Progenitor cell of endocrine pancreas (in vitro differentiated cells): ENCODE measurements around the gene CCDC117. TPM values are rescaled to one million over a fixed set of nuclear protein-coding genes. Genes with fewer than 3 reads are reported as not detected.
A peak's percentile ranks its signal among the peaks of the same experiment; 100 is the strongest.
"Not testable (repeated sequence)": the region's sequence is repeated elsewhere in the genome, so short reads cannot be mapped to it uniquely, and the experiment has no call there.

Source experiments
- DNase-seq: peaks from one replicate; pipeline ENCODE4 v3.0.0; 2021; ENCODE audit warnings: low spot score; ENCODE audit not compliant: unreplicated experiment
- H3K27ac Mint-ChIP-seq: 2 replicates; pipeline ENCODE4 v1.8.0; 2021; ENCODE audit warnings: mild to moderate bottlenecking, moderate library complexity, mixed read lengths
- H3K27me3 Mint-ChIP-seq: 2 replicates; pipeline ENCODE4 v1.8.0; 2021; ENCODE audit warnings: mixed read lengths
- H3K36me3 Mint-ChIP-seq: 2 replicates; pipeline ENCODE4 v1.8.0; 2022; ENCODE audit warnings: mixed read lengths; ENCODE audit not compliant: insufficient read depth
- H3K4me1 Mint-ChIP-seq: 2 replicates; pipeline ENCODE4 v1.8.0; 2021; ENCODE audit warnings: low read depth, mixed read lengths
- H3K4me3 Mint-ChIP-seq: 2 replicates; pipeline ENCODE4 v1.8.0; 2021; ENCODE audit warnings: low read depth, mild to moderate bottlenecking, moderate library complexity, mixed read lengths
- H3K9me3 Mint-ChIP-seq: 2 replicates; pipeline ENCODE4 v1.8.0; 2021; ENCODE audit warnings: low read depth, mixed read lengths
- CTCF ChIP-seq: fragments of 200-600 bp; sonication (generic); IDR thresholded peaks from one replicate; pipeline ENCODE4 v1.5.0; 2021; ENCODE audit warnings: antibody characterized with exemption, mild to moderate bottlenecking; ENCODE audit not compliant: unreplicated experiment
- total RNA-seq: library from RNA; stranded (reverse); gene quantifications from 2 replicates; pipeline ENCODE4 v1.2.1, GENCODE V29; 2021

CCDC117 gene
- total RNA-seq, 1 donor from 2014 or later: 39.9 TPM

GRCh38 chr22:28817919-28818859 lies 45.7 kb downstream of the CCDC117 start:
- Mint-ChIP-seq H3K27ac (peak overlapping the region; percentile 99), H3K9me3 (no peaks in the 10 kb centered on the region), H3K4me3 (no peak overlapping the region), H3K4me1 (peaks cover 70% of the 10 kb centered on the region), H3K27me3 (no peaks in the 10 kb centered on the region), H3K36me3 (no peaks in the 10 kb centered on the region)
- no peak for TF ChIP-seq CTCF
- no peak for DNase-seq

DNA sequence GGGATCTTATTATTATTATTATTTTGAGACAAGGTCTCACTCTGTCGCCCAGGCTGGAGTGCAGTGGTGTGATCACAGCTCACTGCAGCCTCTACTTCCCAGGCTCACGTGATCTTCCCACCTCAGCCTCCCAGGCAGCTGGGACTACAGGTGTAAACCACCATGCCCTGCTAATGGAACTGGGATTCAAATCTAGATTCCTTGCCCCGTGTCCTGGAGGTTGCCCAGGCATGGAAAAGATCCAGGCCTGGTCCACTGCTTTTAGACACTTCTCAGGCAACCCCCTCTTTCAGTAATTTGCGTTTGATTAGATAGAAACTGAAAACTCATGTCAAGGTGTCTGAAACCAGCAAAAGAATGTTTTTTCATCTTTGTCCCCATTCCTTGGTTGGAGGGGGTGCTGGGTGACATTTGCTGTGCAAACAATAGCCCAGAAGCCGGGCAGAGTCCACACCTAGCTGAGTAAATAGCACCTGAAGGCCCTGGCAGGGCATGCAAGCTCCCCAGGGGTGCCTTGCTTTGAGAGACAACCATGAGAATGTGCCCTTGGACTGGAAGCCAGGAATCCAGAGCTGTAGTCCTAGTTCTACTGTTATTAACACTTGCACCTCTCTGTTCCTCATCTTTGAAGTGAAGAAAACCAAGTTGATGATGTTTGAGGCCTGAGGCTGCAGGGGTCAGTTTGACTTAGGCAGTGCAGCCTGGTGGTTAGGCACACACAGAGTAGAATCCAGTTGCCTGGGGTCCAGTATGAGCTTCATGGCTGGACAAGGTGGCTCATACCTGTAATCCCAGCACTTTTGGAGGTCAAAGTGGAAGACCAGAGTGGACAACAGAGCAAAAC lies 47.0 kb downstream of the CCDC117 start:
- Mint-ChIP-seq H3K9me3 (no peaks in the 10 kb centered on the region), H3K27ac (peak overlapping the region; percentile 99), H3K36me3 (no peaks in the 10 kb centered on the region), H3K27me3 (no peaks in the 10 kb centered on the region), H3K4me3 (peak overlapping the region; percentile 14), H3K4me1 (peaks cover 65% of the 10 kb centered on the region)
- TF ChIP-seq CTCF: no peak
- no peak for DNase-seq

GRCh38 chr22:28820885-28821284 lies 48.4 kb downstream of the CCDC117 start:
- H3K27ac Mint-ChIP-seq: peak overlapping the region; percentile 76
- H3K4me1 Mint-ChIP-seq: peaks cover 55% of the 10 kb centered on the region
- no peak overlapping the region for H3K4me3 Mint-ChIP-seq
- H3K36me3 Mint-ChIP-seq: no peaks in the 10 kb centered on the region
- DNase-seq: no peak
- TF ChIP-seq CTCF: no peak
- no peaks in the 10 kb centered on the region for H3K9me3 Mint-ChIP-seq
- no peaks in the 10 kb centered on the region for H3K27me3 Mint-ChIP-seq

- no peak for DNase-seq
- Mint-ChIP-seq H3K27ac (peak overlapping the region; percentile 45), H3K4me1 (peaks cover 55% of the 10 kb centered on the region), H3K9me3 (no peaks in the 10 kb centered on the region), H3K36me3 (no peaks in the 10 kb centered on the region), H3K27me3 (no peaks in the 10 kb centered on the region), H3K4me3 (no peak overlapping the region)
- no peak for TF ChIP-seq CTCF
These were observed 49.0 kb downstream of the CCDC117 start for GRCh38 chr22:28821452-28821851.

DNA sequence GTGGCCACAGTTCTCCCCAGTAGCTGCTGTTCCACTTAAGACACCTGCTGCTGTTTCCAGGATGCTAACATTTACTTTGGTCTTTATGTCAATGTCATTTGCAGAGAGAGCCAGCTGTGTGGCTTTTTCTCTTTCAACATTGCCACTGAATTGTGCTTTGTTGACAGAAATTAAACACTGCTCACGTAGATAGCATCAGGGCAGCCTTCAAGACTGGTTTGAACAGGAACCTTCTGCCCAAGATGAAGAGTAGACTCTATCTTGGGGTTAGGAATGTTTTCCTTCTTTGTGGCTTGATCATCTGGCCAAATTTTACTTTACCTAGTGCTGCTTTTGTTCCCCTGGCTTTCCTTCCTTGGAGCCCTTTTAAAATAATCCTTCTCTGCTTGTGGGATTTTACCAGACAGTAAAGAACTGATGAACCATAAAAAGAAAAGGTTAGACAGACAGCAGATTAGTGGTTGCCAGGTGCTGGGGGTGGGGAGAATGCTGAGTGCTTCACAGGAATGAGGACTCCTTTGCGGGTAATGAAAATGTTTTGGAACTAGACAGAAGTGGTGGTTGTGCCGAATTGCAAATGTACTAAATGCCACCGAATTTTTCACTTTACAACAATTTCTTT lies 50.5 kb downstream of the CCDC117 start:
- DNase-seq: no peak
- peak overlapping the region; percentile 90 for H3K27ac Mint-ChIP-seq
- H3K36me3 Mint-ChIP-seq: no peaks in the 10 kb centered on the region
- H3K27me3 Mint-ChIP-seq: no peaks in the 10 kb centered on the region
- H3K4me1 Mint-ChIP-seq: peaks cover 49% of the 10 kb centered on the region
- H3K4me3 Mint-ChIP-seq: peak overlapping the region; percentile 3
- no peak for TF ChIP-seq CTCF
- H3K9me3 Mint-ChIP-seq: no peaks in the 10 kb centered on the region

GRCh38 chr22:28824455-28824854 lies 52.0 kb downstream of the CCDC117 start:
- not testable (repeated sequence) for H3K4me3 Mint-ChIP-seq, H3K9me3 Mint-ChIP-seq, DNase-seq, H3K27me3 Mint-ChIP-seq, H3K36me3 Mint-ChIP-seq
- H3K27ac Mint-ChIP-seq: peak overlapping the region; percentile 67
- peaks cover 35% of the 10 kb centered on the region for H3K4me1 Mint-ChIP-seq

DNA sequence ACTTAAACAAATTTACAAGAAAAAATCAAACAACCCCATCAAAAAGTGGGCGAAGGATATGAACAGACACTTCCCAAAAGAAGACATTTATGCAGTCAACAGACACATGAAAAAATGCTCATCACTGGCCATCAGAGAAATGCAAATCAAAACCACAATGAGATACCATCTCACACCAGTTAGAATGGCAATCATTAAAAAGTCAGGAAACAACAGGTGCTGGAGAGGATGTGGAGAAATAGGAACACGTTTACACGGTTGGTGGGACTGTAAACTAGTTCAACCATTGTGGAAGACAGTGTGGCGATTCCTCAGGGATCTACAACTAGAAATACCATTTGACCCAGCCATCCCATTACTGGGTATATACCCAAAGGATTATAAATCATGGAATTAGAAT lies 53.9 kb downstream of the CCDC117 start:
- H3K27ac Mint-ChIP-seq, DNase-seq, H3K36me3 Mint-ChIP-seq, H3K9me3 Mint-ChIP-seq, H3K4me3 Mint-ChIP-seq, H3K27me3 Mint-ChIP-seq: not testable (repeated sequence)
- H3K4me1 Mint-ChIP-seq: peaks cover 28% of the 10 kb centered on the region
